C1 segment of cervical spinal cord (tissue), 14 donors: ENCODE results near the gene MAN2B2.

Source experiments
- DNase-seq, 14 donors: peaks; one replicate each; lab custom pipeline; 2025; lab: John Stamatoyannopoulos, UW

The MAN2B2 gene

DNA sequence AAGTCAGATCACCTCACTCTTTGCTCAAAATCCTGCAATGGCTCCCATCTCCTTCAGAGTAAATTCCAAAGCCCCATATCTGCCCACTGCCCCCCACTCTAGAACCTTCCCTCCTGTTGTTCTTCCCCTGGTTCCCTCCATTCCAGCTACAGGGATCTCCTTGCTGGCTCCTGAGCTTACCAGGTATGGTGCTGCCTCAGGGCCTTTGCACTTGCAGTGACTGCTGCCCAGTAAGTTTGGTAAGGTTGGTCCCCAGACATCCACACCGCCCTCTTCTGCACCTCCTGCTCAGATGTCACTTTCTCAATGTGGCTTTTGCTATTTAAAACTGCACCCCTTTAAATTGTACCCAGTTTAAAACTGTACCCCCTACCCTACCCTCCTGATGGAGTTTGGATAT, 7.8 kb upstream of the MAN2B2 start:
- no peak for DNase-seq

GRCh38 chr4:6568148-6568547, 6.8 kb upstream of the MAN2B2 start:
- DNase-seq, result no peak

DNA sequence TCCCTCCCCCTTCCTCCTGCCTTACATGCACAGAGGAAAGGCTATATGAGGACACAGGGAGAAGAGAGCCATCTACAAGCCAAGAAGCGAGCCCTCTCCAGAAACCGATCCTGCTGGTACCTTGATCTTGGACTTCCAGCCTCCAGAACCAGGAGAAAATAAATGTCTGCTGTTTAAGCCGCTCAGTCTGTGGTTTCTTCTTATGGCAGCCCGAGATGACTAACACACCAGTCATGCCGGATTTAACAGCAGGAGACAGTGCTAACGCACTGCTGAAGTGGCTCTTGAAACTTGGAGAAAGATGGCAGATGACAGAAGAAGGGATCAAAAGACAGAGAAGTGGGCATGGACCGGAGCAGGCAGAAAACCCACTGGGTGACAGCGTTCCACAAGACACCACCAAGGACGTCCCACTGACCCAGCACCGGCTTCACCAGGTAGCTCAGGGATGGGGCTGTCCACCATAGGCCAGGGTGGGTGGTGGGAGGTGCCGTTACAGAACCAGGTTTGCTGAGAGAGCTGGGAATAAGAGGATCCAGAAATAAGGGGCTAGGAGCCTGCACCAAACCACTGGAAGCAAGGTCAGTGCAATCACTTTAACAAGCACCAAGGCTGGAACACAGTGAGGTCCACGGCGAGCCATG, 6.2 kb upstream of the MAN2B2 start:
- DNase-seq, result no peak

DNA sequence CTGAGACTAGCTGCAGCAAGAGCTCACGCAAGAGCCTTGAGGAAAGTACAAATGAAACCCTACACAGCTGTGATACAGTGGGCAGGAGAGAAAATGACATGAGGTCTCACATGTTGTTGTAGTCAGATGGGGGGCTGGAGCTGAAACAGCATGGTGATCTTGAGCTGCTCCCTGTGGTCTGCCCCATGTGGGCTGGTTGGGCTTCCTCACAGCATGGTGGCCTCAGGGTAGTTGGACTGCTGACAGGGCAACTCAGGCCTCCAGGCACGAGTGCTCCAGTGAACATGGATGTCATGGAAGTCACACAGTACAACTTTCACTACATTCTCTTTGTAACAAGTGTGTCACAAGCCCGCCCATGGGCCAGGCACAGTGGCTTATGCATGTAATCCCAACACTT, 3.4 kb upstream of the MAN2B2 start:
- no peak for DNase-seq

GRCh38 chr4:6573551-6573950, 1.4 kb upstream of the MAN2B2 start:
- DNase-seq, result no peak

- no peak for DNase-seq
These were observed 823 bp upstream of the MAN2B2 start for GRCh38 chr4:6573986-6574746.

GRCh38 chr4:6575503-6576240, 683 bp downstream of the MAN2B2 start:
- no peak for DNase-seq

GRCh38 chr4:6576512-6576911, 1.5 kb downstream of the MAN2B2 start:
- peak in 1 of 14 donors; percentile 10 for DNase-seq

DNA sequence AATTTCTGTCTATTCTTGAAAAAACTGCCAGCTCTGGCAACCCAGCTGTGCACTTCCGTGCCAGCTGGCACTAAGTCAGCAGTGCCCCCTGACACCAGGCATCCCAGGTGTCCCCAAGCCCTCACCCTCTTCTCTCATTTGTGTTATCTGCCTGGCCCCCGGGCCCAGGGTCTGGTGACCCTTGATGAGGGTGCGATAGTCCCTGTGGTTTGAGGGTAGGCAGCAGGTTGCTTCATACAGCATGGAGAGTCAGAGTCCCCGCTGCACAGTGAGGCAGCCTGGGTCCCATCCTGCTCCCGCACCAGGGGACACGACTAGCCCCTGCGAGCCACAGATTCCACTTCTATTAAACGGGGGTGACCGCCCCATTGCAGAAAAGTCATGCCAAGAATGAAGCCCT, 1.9 kb downstream of the MAN2B2 start:
- no peak for DNase-seq

DNA sequence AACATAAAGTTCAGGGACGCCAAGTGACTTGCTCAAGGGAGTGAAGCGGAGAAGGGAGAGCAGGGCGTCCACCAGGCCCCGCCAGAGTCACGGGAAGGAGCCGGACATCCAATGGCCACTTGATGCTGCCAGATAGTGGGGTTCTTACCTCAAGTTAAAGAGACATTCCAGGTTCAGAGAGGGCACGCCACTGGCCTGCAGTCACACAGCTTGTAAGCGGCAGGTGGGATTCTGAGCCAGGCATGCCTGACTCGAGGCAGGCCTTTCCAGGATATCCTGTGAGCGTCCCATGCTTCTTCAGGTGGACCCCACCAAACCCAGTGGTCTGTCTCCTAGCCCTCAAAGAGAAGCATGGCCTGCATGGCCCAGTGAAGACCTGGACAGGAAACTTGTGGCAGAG, 2.4 kb downstream of the MAN2B2 start:
- no peak for DNase-seq

DNA sequence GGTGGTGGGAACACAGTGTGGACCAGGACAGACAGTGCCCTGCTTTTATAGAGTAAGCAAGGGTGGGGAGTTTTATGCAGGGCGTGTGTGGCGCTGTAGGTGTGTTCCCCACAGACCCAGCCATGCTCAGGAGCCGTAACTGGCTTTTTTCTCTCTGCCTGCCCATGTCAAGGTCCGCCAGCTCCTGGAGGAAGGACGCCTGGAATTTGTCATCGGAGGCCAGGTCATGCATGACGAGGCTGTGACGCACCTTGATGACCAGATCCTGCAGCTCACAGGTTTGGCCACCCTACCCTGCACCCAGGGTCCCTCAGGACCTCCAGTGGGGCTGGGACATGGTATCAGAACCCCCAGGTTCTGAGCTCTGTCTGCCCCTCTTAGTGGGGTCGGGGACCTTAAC, 3.2 kb downstream of the MAN2B2 start:
- DNase-seq, result no peak

DNA sequence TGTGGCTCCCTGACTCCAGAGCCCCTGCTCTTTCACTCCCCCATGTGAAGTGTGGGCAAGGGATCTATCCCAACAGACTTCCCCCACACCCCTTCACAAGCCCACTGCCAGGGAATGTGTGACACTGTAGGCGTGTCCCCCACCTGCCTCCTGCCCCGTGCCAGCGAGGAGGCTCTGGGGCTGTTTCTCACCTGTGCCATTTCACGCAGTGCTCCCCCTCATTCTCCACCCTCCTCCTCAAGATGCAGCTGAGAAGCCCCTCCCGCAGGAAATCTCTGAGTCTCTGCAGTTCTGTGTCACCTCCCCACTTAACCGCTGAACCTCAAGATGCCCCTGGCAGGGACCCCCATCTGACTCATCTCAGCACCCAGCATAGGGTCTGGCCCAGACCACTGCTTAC, 5.4 kb downstream of the MAN2B2 start:
- no peak for DNase-seq

GRCh38 chr4:6581566-6582121, 6.7 kb downstream of the MAN2B2 start:
- no peak for DNase-seq

DNA sequence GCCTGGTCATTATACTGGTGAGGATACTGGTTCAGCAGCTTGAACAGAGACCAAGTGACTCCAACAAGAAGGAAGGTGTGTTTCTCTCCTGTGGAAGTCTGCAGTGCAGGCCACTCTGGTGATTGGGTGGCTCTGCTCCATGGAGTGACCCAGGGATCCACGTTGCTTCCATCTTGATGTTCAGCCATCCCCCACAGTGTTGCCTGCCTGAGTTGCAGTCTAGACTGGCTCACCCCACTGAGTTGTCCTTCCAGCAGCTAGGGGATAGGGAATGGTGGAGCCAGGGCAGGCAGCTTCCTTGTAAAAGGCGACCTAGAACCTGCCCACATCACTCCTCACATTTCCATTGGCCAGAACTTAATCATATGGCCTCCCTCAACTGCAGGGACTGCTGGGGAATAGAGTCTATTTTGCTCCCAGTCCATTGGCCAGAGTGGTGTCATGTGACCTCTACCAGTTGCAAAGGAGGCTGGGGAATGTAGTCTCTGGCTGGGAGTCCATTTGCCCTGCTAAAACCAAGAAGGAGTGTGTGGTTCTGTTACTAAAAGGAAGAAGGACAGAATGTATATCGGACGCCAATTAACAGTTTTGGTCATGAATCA, 8.0 kb downstream of the MAN2B2 start:
- DNase-seq, result no peak

DNA sequence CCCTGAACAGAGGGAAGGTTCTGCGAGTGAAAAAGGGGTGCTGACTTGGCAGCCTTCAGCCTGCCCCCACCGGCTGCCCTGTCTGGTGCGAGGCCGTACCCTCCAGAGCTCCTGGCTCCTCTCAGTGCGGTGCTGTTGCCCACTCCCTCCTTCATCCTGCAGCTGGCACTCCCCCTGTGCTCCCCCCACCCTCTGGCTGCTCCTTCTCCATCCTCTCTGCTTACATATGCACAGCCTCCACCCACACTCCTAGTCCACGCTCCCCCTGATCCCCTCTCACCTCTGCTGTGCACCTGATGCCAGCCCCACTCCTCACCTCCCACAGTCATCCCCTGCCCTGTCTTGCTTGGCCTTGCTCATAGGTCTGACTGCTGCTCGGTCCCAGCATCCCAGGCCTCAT, 9.9 kb downstream of the MAN2B2 start:
- no peak for DNase-seq

GRCh38 chr4:6586715-6587325, 11.8 kb downstream of the MAN2B2 start:
- no peak for DNase-seq

GRCh38 chr4:6589444-6589843, 14.5 kb downstream of the MAN2B2 start:
- DNase-seq, result no peak

DNA sequence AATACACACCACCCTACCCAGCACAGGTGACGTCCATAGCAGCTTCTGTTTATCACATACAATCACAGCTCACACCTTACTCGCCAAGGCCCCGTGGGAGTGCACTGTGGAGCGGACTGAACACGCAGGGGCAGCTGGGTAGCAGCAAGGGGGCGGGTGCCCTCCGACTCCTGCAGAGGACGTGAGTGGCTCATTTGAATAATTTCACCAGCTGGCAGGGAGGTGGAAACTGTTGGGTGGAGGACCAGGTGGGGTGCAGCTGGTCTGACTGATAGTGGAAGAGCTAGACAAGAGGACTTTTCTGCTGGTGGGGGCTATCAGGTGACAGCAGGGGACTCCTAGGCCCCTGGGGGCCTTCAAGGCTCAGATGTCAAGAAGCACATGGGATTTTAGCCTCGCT, 16.3 kb downstream of the MAN2B2 start:
- DNase-seq, result no peak

DNA sequence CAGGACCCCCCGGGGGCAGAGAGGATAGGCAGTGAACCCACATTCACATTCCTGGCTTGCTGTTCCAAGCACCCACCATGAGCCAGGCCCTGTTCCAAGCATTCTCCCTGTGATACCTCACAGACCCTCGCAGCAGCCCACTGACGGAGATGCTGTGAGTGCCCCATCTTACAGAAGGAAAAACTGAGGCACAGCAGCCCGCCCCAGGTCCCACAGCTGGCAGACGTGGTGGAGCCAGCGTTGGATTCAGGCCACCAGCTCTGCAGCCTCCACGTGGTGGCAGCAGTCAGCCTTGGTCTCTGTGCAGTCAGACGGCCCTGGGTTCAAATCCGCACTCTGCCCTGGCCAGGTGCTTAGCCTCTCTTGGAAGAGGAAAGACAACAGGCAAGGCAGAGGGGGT, 16.8 kb downstream of the MAN2B2 start:
- DNase-seq, result no peak

DNA sequence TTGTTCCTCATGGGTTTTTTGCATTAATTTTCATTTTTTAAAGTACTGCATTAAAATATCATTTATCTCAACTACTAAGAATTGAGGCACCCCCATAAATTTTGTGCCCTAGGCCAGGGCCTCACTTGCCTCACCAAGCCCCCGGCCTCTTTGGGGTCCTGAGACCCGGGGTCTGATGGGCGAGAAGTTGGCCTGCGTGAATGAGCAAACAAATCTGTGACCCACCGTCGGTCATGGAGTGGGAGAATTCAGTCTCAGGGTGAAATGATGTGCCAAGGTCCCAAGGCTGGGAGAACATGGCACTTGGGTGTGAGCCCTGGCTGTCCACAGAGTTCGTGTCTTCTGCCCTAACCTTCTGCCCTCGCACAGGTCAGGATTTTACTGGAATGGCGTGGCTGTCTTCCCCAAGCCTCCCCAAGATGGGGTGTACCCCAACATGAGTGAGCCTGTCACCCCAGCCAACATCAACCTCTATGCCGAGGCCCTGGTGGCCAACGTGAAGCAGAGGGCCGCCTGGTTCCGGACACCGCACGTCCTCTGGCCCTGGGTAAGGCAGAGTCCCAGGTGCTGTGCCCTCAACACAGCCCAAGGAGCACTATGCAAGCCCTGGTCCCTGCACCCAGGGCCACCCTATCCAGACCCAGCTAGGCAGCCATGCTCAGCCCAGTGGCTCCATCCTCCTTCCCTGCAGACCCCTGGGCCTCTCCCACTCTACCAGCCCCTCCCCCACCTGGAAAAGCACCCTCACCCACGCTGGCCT, 18.0 kb downstream of the MAN2B2 start:
- no peak for DNase-seq

GRCh38 chr4:6594341-6594740, 19.4 kb downstream of the MAN2B2 start:
- no peak for DNase-seq
